ENCODE results near the gene EIF3J. TPM values are rescaled to one million over a fixed set of nuclear protein-coding genes. Genes with fewer than 3 reads are reported as not detected.
A peak's percentile ranks its signal among the peaks of the same experiment; 100 is the strongest.

Gene EIF3J
- total RNA-seq, 4 donors from 2014 or later = 53.6 to 93.6 (median 74.7) TPM

DNA sequence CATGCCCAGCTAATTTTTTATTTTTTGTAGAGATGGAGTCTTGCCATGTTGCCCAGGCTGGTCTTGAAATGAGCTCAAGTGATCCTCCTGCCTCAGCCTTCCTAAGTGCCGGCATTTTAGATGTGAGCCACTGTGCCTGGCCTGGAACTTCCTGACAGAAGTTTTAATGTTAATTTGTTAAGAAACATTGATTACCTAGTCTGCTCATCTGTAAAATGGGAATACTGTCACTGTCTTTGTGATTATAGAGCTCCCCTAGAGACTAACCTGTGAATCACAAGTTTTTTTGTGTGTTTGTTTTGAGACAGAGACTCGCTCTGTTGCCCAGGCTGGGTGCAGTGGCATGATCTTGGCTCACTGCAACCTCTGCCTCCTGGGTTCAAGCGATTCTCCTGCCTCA lies 4.3 kb upstream of the EIF3J start:
- no peak for DNase-seq (ENCODE audit: low spot score in 2 of 2)
- 92 to 99% methylated on average over 3 of the region's 3 CpGs for WGBS, 2 donors

DNA sequence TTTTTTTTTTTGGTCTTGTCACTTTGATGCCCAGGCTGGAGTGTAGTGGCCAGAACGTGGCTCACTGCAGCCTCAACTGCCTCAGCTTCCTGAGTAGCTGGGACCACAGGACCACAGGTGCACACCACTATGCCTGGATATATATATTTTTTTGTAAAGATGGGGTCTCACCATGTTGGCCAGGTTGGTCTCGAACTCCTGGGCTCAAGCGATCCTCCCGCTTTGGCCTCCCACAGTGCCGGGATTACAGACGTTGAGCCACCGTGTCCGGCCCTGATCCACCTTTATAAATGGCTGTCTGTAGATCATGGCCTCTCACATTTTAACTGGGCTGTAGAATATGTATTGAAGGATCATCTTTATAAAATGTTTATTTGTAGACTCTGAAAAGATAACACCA lies 1.9 kb upstream of the EIF3J start:
- H3K4me3 ChIP-seq = no peak overlapping the region
- H3K36me3 ChIP-seq = peaks cover 0 to 28% (median 0%) of the 10 kb centered on the region in 3 donors

More for the DNA sequence above, 4.3 kb upstream of the EIF3J start:
- H3K4me3 ChIP-seq = no peak overlapping the region
- peaks cover 0 to 17% (median 3%) of the 10 kb centered on the region in 4 donors for H3K4me1 ChIP-seq
- H3K36me3 ChIP-seq = peaks cover 0 to 21% (median 0%) of the 10 kb centered on the region in 3 donors
- TF ChIP-seq, protein P1, sequence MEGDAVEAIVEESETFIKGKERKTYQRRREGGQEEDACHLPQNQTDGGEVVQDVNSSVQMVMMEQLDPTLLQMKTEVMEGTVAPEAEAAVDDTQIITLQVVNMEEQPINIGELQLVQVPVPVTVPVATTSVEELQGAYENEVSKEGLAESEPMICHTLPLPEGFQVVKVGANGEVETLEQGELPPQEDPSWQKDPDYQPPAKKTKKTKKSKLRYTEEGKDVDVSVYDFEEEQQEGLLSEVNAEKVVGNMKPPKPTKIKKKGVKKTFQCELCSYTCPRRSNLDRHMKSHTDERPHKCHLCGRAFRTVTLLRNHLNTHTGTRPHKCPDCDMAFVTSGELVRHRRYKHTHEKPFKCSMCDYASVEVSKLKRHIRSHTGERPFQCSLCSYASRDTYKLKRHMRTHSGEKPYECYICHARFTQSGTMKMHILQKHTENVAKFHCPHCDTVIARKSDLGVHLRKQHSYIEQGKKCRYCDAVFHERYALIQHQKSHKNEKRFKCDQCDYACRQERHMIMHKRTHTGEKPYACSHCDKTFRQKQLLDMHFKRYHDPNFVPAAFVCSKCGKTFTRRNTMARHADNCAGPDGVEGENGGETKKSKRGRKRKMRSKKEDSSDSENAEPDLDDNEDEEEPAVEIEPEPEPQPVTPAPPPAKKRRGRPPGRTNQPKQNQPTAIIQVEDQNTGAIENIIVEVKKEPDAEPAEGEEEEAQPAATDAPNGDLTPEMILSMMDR (IDR thresholded peaks at IDR 0.05) = no peak
- no peak for TF ChIP-seq POLR2A (IDR thresholded peaks at IDR 0.05)
- TF ChIP-seq EP300 (IDR thresholded peaks at IDR 0.05) = no peak
- no peaks in the 10 kb centered on the region for H3K27me3 ChIP-seq
- no peaks in the 10 kb centered on the region for H3K9me3 ChIP-seq
- no peak overlapping the region for H3K27ac ChIP-seq

DNA sequence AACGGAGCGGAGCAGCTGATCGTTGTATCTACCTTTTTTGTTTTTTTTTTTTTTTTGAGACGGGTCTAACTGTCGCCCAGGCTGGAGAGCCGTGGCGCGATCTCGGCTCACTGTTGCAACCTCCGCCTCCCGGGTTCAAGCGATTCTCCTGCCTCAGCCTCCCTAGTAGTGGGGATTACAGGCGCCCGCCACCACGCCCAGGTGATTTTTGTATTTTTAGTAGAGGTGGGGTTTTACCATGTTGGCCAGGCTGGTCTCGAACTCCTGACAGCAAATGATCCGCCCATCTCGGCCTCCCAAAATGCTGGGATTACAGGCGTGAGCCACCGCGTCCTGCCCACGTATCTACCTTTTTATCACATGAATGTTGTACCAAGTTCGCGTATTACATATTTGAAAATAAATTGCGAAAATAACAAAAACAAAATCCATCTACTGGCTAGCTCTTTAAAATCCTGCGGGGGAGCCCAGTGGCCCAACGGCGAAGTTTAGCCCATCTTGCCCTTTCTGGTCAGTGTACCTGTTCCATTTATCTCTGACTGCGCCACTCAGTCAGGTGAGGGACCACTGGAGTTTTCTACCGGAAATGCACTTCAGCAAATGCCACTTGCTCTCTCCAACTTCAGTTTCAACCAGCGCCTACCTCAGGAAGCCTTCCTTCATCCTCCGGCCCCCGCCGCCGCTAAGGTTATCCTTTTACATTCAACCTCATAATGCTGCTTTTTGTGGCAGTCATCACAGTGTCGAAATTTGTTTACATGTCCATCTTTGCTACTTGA lies 1.2 kb upstream of the EIF3J start:
- no peaks in the 10 kb centered on the region for H3K9me3 ChIP-seq
- peak in 1 of 2 donors; percentile 17 for DNase-seq (ENCODE audit: low spot score in 2 of 2)
- TF ChIP-seq POLR2A (IDR thresholded peaks at IDR 0.05) (no peak), EP300 (IDR thresholded peaks at IDR 0.05) (no peak)
- TF ChIP-seq, protein P1 (IDR thresholded peaks at IDR 0.05) = no peak
- peaks cover 0 to 28% (median 0%) of the 10 kb centered on the region in 3 donors for H3K36me3 ChIP-seq
- peak overlapping the region; percentile 92 to 98 (median 97) for H3K27ac ChIP-seq
- no peaks in the 10 kb centered on the region for H3K27me3 ChIP-seq
- 60 to 63% methylated on average over 36 of the region's 36 CpGs for WGBS, 2 donors
- peak overlapping the region; percentile 79 to 88 (median 84) for H3K4me3 ChIP-seq
- peaks cover 0 to 36% (median 16%) of the 10 kb centered on the region in 4 donors for H3K4me1 ChIP-seq

More for the DNA sequence above, 1.9 kb upstream of the EIF3J start:
- DNase-seq (ENCODE audit: low spot score in 2 of 2) = no peak
- Histone ChIP-seq H3K27ac (no peak overlapping the region), H3K27me3 (no peaks in the 10 kb centered on the region), H3K4me1 (peaks cover 0 to 32% (median 16%) of the 10 kb centered on the region in 4 donors), H3K9me3 (no peaks in the 10 kb centered on the region)
- 95% methylated on average over 8 of the region's 8 CpGs for WGBS, 2 donors
- TF ChIP-seq EP300 (IDR thresholded peaks at IDR 0.05) (no peak), POLR2A (IDR thresholded peaks at IDR 0.05) (no peak)
- TF ChIP-seq, protein P1 (IDR thresholded peaks at IDR 0.05) = no peak

DNA sequence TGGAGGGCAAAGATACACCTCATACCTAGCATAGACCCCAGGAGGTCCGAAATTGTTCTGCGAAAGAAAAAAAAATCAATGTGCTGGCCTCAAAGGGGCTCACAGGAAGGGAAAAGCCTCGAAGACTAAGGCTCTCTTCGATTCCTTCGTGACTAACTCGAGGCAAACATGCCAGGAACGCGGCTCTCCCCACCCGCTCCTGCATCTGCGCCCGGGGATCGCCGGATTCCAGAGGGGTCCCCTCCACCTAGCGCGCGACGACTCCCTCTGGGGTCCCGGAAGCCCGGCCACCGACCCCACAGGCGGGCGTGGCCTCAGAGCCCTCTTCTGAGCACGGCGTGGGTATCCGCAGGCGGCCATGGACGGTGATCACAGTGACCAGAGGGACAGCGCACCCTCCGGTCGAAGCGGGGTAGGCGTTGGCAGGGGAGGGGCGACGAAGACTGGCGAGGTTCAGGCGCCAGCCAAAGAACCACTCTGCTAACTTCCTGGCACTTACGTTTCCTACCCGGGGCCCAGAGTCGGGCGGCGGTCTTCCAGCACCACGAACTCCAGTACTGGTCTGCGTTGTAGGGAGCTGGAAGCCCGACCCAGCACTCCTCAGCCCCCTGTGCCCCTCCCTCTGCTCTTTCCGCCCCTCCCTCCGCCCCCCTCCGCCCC lies 515 bp upstream of the EIF3J start:
- WGBS, 2 donors = 0 to 1% methylated on average over 19 to 34 of the region's 47 CpGs
- Histone ChIP-seq H3K27ac (peak overlapping the region; percentile 92 to 98 (median 97)), H3K36me3 (peaks cover 0 to 28% (median 0%) of the 10 kb centered on the region in 3 donors), H3K4me3 (peak overlapping the region; percentile 79 to 88 (median 84)), H3K9me3 (no peaks in the 10 kb centered on the region), H3K4me1 (peaks cover 0 to 43% (median 21%) of the 10 kb centered on the region in 4 donors), H3K27me3 (no peaks in the 10 kb centered on the region)
- TF ChIP-seq EP300 (IDR thresholded peaks at IDR 0.05) (peak in 1 of 2 donors; percentile 85), POLR2A (IDR thresholded peaks at IDR 0.05) (peak; percentile 55 to 66)
- TF ChIP-seq, protein P1 (IDR thresholded peaks at IDR 0.05) = peak; percentile 32 to 64 (median 60)
- DNase-seq (ENCODE audit: low spot score in 2 of 2) = peak; percentile 79

Data from tibial nerve (tissue), 4 donors.